GM12878 (cell line): ENCODE data around the gene TRIM22.
A peak's percentile ranks its signal among the peaks of the same experiment; 100 is the strongest.
"Not testable (repeated sequence)": the region's sequence is repeated elsewhere in the genome, so short reads cannot be mapped to it uniquely, and the experiment has no call there.

ENCODE experiments used
- BHLHE40 ChIP-seq, 2 experiments: fragments of 450-650 bp in 1 of 2; IDR thresholded peaks; 2 replicates each; pipeline ENCODE4 v1.6.1; 2011 to 2017; ENCODE audit warnings: low read depth in 2 of 2, borderline replicate concordance in 1 of 2, improper control_type of control experiment in 1 of 2, low read length in 1 of 2, mild to moderate bottlenecking in 1 of 2
- CHD4 ChIP-seq: fragments of 200-600 bp; sonication (generic); IDR thresholded peaks from 2 replicates; pipeline ENCODE4 v1.6.1; 2016; ENCODE audit warnings: mild to moderate bottlenecking
- EP300 ChIP-seq, 2 experiments: fragments of 150-350 bp in 1 of 2; IDR thresholded peaks; 2 replicates each; pipeline ENCODE4 v1.6.1; 2011 to 2012; ENCODE audit warnings: low read depth in 2 of 2, low read length in 2 of 2, borderline replicate concordance in 1 of 2, improper control_type of control experiment in 1 of 2, inconsistent platforms in 1 of 2; ENCODE audit not compliant: control insufficient read depth in 1 of 2
- ETV6 ChIP-seq, 2 experiments: fragments of 450-650 bp in 1 of 2; IDR thresholded peaks in 1 of 2; conservative IDR thresholded peaks in 1 of 2; 2 replicates each; pipeline ENCODE4 v1.6.1; 2014; ENCODE audit warnings: antibody characterized with exemption in 1 of 2, borderline replicate concordance in 1 of 2, low read depth in 1 of 2, mild to moderate bottlenecking in 1 of 2, moderate library complexity in 1 of 2
- IKZF2 ChIP-seq, 2 experiments: fragments of 450-650 bp; IDR thresholded peaks; 2 replicates each; pipeline ENCODE4 v1.6.1; 2017; ENCODE audit warnings: mild to moderate bottlenecking in 2 of 2, moderate library complexity in 2 of 2
- PAX8 ChIP-seq: fragments of 450-650 bp; IDR thresholded peaks from 2 replicates; pipeline ENCODE4 v1.6.1; 2017; ENCODE audit warnings: mild to moderate bottlenecking, moderate library complexity
- POLR2A ChIP-seq: IDR thresholded peaks from 2 replicates; pipeline ENCODE4 v1.6.1; 2011; ENCODE audit warnings: low read depth, mild to moderate bottlenecking, low read length
- RBBP5 ChIP-seq: fragments of 200-600 bp; sonication (generic); conservative IDR thresholded peaks from 2 replicates; pipeline ENCODE4 v1.6.1; 2016
- STAT1 ChIP-seq: fragments of 450-650 bp; conservative IDR thresholded peaks from 2 replicates; pipeline ENCODE4 v1.6.1; 2014; ENCODE audit warnings: antibody characterized with exemption, mild to moderate bottlenecking
- TF ChIP-seq, protein P1 (sequence below), 3 experiments: IDR thresholded peaks in 2 of 3; conservative IDR thresholded peaks in 1 of 3; 2 replicates each; pipeline ENCODE4 v1.5.1; 2011; ENCODE audit warnings: low read depth in 3 of 3, low read length in 3 of 3, mild to moderate bottlenecking in 3 of 3, control low read depth in 2 of 3, moderate library complexity in 2 of 3, inconsistent platforms in 1 of 3, mixed read lengths in 1 of 3; ENCODE audit not compliant: control insufficient read depth in 2 of 3, insufficient read depth in 1 of 3; ENCODE audit errors: extremely low read depth in 1 of 3
- TF ChIP-seq, protein P2 (sequence below): fragments of 450-650 bp; formaldehyde crosslinking; IDR thresholded peaks from 2 replicates; pipeline ENCODE4 v1.4.0; 2020; ENCODE audit warnings: mild to moderate bottlenecking, moderate library complexity
- TF ChIP-seq, protein P3 (sequence below): fragments of 450-650 bp; IDR thresholded peaks from 2 replicates; pipeline ENCODE4 v1.6.1; 2016; ENCODE audit warnings: mild to moderate bottlenecking, moderate library complexity, borderline replicate concordance

- TF ChIP-seq, protein P1, sequence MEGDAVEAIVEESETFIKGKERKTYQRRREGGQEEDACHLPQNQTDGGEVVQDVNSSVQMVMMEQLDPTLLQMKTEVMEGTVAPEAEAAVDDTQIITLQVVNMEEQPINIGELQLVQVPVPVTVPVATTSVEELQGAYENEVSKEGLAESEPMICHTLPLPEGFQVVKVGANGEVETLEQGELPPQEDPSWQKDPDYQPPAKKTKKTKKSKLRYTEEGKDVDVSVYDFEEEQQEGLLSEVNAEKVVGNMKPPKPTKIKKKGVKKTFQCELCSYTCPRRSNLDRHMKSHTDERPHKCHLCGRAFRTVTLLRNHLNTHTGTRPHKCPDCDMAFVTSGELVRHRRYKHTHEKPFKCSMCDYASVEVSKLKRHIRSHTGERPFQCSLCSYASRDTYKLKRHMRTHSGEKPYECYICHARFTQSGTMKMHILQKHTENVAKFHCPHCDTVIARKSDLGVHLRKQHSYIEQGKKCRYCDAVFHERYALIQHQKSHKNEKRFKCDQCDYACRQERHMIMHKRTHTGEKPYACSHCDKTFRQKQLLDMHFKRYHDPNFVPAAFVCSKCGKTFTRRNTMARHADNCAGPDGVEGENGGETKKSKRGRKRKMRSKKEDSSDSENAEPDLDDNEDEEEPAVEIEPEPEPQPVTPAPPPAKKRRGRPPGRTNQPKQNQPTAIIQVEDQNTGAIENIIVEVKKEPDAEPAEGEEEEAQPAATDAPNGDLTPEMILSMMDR (IDR thresholded peaks at IDR 0.05 in 2 of 3, conservative IDR thresholded peaks at IDR 0.05 in 1 of 3; ENCODE audit: control insufficient read depth in 2 of 3, extremely low read depth in 1 of 3, insufficient read depth in 1 of 3, low read depth in 3 of 3, low read length in 3 of 3) = not testable (repeated sequence)
- TF ChIP-seq ETV6 (conservative IDR thresholded peaks at IDR 0.05 in 1 of 2, IDR thresholded peaks at IDR 0.05 in 1 of 2; ENCODE audit: borderline replicate concordance in 1 of 2, low read depth in 1 of 2); EP300 (IDR thresholded peaks at IDR 0.05; ENCODE audit: borderline replicate concordance in 1 of 2, control insufficient read depth in 1 of 2, low read depth in 2 of 2, low read length in 2 of 2); CHD4; IKZF2 (IDR thresholded peaks at IDR 0.05); BHLHE40 (IDR thresholded peaks at IDR 0.05; ENCODE audit: borderline replicate concordance in 1 of 2, low read depth in 2 of 2, low read length in 1 of 2); RBBP5; PAX8; STAT1: not testable (repeated sequence)
- TF ChIP-seq, protein P2, sequence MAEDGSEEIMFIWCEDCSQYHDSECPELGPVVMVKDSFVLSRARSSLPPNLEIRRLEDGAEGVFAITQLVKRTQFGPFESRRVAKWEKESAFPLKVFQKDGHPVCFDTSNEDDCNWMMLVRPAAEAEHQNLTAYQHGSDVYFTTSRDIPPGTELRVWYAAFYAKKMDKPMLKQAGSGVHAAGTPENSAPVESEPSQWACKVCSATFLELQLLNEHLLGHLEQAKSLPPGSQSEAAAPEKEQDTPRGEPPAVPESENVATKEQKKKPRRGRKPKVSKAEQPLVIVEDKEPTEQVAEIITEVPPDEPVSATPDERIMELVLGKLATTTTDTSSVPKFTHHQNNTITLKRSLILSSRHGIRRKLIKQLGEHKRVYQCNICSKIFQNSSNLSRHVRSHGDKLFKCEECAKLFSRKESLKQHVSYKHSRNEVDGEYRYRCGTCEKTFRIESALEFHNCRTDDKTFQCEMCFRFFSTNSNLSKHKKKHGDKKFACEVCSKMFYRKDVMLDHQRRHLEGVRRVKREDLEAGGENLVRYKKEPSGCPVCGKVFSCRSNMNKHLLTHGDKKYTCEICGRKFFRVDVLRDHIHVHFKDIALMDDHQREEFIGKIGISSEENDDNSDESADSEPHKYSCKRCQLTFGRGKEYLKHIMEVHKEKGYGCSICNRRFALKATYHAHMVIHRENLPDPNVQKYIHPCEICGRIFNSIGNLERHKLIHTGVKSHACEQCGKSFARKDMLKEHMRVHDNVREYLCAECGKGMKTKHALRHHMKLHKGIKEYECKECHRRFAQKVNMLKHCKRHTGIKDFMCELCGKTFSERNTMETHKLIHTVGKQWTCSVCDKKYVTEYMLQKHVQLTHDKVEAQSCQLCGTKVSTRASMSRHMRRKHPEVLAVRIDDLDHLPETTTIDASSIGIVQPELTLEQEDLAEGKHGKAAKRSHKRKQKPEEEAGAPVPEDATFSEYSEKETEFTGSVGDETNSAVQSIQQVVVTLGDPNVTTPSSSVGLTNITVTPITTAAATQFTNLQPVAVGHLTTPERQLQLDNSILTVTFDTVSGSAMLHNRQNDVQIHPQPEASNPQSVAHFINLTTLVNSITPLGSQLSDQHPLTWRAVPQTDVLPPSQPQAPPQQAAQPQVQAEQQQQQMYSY (CRISPR knock-in tag) = not testable (repeated sequence)
- peak; percentile 51 for TF ChIP-seq POLR2A
- TF ChIP-seq, protein P3, sequence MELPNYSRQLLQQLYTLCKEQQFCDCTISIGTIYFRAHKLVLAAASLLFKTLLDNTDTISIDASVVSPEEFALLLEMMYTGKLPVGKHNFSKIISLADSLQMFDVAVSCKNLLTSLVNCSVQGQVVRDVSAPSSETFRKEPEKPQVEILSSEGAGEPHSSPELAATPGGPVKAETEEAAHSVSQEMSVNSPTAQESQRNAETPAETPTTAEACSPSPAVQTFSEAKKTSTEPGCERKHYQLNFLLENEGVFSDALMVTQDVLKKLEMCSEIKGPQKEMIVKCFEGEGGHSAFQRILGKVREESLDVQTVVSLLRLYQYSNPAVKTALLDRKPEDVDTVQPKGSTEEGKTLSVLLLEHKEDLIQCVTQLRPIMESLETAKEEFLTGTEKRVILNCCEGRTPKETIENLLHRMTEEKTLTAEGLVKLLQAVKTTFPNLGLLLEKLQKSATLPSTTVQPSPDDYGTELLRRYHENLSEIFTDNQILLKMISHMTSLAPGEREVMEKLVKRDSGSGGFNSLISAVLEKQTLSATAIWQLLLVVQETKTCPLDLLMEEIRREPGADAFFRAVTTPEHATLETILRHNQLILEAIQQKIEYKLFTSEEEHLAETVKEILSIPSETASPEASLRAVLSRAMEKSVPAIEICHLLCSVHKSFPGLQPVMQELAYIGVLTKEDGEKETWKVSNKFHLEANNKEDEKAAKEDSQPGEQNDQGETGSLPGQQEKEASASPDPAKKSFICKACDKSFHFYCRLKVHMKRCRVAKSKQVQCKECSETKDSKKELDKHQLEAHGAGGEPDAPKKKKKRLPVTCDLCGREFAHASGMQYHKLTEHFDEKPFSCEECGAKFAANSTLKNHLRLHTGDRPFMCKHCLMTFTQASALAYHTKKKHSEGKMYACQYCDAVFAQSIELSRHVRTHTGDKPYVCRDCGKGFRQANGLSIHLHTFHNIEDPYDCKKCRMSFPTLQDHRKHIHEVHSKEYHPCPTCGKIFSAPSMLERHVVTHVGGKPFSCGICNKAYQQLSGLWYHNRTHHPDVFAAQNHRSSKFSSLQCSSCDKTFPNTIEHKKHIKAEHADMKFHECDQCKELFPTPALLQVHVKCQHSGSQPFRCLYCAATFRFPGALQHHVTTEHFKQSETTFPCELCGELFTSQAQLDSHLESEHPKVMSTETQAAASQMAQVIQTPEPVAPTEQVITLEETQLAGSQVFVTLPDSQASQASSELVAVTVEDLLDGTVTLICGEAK = not testable (repeated sequence)
These were observed 6.0 kb upstream of the TRIM22 start for GRCh38 chr11:5683620-5684019.
